ENCODE results near the gene MPP3. TPM values are rescaled to one million over a fixed set of nuclear protein-coding genes. Genes with fewer than 3 reads are reported as not detected.

Gene MPP3
- total and polyA plus RNA-seq, 2 of the 4 experiments (the other 2 are of a cell fraction): 5.7 to 11.9 TPM

GRCh38 chr17:43868226-43868994 is 35.5 kb upstream of the MPP3 start:
- Histone ChIP-seq H3K4ac (ENCODE audit: low read depth, low read length) (no peak overlapping the region), H3K9ac (ENCODE audit: low read depth, low read length) (no peak overlapping the region), H3K9me1 (ENCODE audit: insufficient read depth, low read length) (no peaks in the 10 kb centered on the region), H2AFZ (replicated peaks; ENCODE audit: low read length, poor library complexity) (no peak overlapping the region), H2AK9ac (replicated peaks; ENCODE audit: low read depth, low read length, poor library complexity) (no peak overlapping the region), H2AK5ac (ENCODE audit: low read depth, low read length) (no peak overlapping the region), H3K18ac (ENCODE audit: low read depth, low read length) (no peak overlapping the region), H2BK20ac (ENCODE audit: low read depth, low read length) (no peak overlapping the region), H3K14ac (replicated peaks; ENCODE audit: low read depth, low read length) (no peak overlapping the region), H3K79me1 (ENCODE audit: low read depth in 1 of 2, low read length in 2 of 2) (no peaks in the 10 kb centered on the region), H3K9me3 (ENCODE audit: control insufficient read depth, insufficient read depth, low read length) (peaks cover 4% of the 10 kb centered on the region), H3K4me3 (ENCODE audit: insufficient read depth, low read depth, low read length) (no peak overlapping the region), H2BK5ac (ENCODE audit: low read depth, low read length, poor library complexity, severe bottlenecking) (no peak overlapping the region), H3K27ac (ENCODE audit: insufficient read depth, low read length) (no peak overlapping the region), H3K36me3 (ENCODE audit: control insufficient read depth, insufficient read depth, low read length) (no peaks in the 10 kb centered on the region), H4K5ac (ENCODE audit: low read depth, low read length) (no peak overlapping the region), H4K20me1 (ENCODE audit: insufficient read depth, low read length) (no peaks in the 10 kb centered on the region), H3K27me3 (ENCODE audit: control insufficient read depth, insufficient read depth, low read length) (peaks cover 59% of the 10 kb centered on the region), H4K8ac (ENCODE audit: low read depth in 2 of 2, low read length in 2 of 2) (no peak overlapping the region), H2BK15ac (ENCODE audit: low read depth, low read length) (no peak overlapping the region), H3K4me1 (ENCODE audit: control insufficient read depth, insufficient read depth, low read length) (no peaks in the 10 kb centered on the region), H3K56ac (ENCODE audit: extremely low read depth, insufficient read depth, low read length) (no peak overlapping the region), H3K4me2 (ENCODE audit: low read depth, low read length) (no peak overlapping the region), H2BK120ac (ENCODE audit: low read depth, low read length) (no peak overlapping the region), H3K23ac (ENCODE audit: low read depth, low read length) (no peak overlapping the region), H4K91ac (ENCODE audit: insufficient read depth, low read depth, low read length) (no peak overlapping the region)
- dilution Hi-C loops (cut with HindIII; ENCODE audit: low sequenced_read_pairs, unreplicated experiment): no loop called here
- CTCF ChIA-PET: no interaction called here
- TF ChIP-seq, protein P1, sequence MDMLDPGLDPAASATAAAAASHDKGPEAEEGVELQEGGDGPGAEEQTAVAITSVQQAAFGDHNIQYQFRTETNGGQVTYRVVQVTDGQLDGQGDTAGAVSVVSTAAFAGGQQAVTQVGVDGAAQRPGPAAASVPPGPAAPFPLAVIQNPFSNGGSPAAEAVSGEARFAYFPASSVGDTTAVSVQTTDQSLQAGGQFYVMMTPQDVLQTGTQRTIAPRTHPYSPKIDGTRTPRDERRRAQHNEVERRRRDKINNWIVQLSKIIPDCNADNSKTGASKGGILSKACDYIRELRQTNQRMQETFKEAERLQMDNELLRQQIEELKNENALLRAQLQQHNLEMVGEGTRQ (IDR thresholded peaks at IDR 0.05; ENCODE audit: low read depth, low read length): no peak
- no peak for TF ChIP-seq MAZ (IDR thresholded peaks at IDR 0.05; ENCODE audit: borderline replicate concordance, low read depth, low read length)
- TF ChIP-seq, protein P2, sequence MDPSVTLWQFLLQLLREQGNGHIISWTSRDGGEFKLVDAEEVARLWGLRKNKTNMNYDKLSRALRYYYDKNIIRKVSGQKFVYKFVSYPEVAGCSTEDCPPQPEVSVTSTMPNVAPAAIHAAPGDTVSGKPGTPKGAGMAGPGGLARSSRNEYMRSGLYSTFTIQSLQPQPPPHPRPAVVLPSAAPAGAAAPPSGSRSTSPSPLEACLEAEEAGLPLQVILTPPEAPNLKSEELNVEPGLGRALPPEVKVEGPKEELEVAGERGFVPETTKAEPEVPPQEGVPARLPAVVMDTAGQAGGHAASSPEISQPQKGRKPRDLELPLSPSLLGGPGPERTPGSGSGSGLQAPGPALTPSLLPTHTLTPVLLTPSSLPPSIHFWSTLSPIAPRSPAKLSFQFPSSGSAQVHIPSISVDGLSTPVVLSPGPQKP (IDR thresholded peaks at IDR 0.05; ENCODE audit: borderline replicate concordance, low read depth, low read length): no peak
- TF ChIP-seq CEBPB (IDR thresholded peaks at IDR 0.05; ENCODE audit: low read depth, low read length): no peak
- no peak for TF ChIP-seq CHD1 (IDR thresholded peaks at IDR 0.05; ENCODE audit: low read depth, low read length)
- TF ChIP-seq MXI1 (IDR thresholded peaks at IDR 0.05; ENCODE audit: borderline replicate concordance, low read depth, low read length): no peak
- TF ChIP-seq RAD21 (IDR thresholded peaks at IDR 0.05; ENCODE audit: low read length): no peak
- no peak for TF ChIP-seq BHLHE40 (IDR thresholded peaks at IDR 0.05; ENCODE audit: low read depth, low read length)
- no peak for TF ChIP-seq POLR2A (IDR thresholded peaks at IDR 0.05; ENCODE audit: low read depth, low read length)
- intact Hi-C loops (cut with micrococcal nuclease): no loop called here
- DNase-seq (no peak), ATAC-seq (ENCODE audit: low read depth) (no peak)
- 75% methylated on average over 6 of the region's 10 CpGs; no CpG with 5 or more reads in 1 of the 2 experiments for WGBS, 2 experiments (ENCODE audit: extremely low coverage in 2 of 2, insufficient read length in 1 of 2)
- no TSS peak for BruUV-seq (replicated peaks)
- POLR2A ChIA-PET (ENCODE audit: unreplicated experiment): no interaction called here
- in situ Hi-C loops (cut with MboI; ENCODE audit: low sequenced_read_pairs): no loop called here
